H1 (cell line): ENCODE data around the gene RXRA. TPM values are rescaled to one million over a fixed set of nuclear protein-coding genes. Genes with fewer than 3 reads are reported as not detected.

ENCODE experiments used
- KDM1A ChIP-seq: fragments of 200-600, 300-600 bp; sonication (generic); IDR thresholded peaks from 2 replicates; pipeline ENCODE4 v1.7.1; 2016; ENCODE audit warnings: mild to moderate bottlenecking, low read length, borderline replicate concordance
- SP2 ChIP-seq: IDR thresholded peaks from 2 replicates; pipeline ENCODE4 v1.6.1; 2012; ENCODE audit warnings: mild to moderate bottlenecking, low read length, inconsistent platforms
- polyA plus RNA-seq, 7 experiments: library from polyadenylated mRNA; depleted of rRNA in 3 of 7; stranded (reverse) in 5 of 7; unstranded in 2 of 7; fragments of >200 nt in 5 of 7; fragments of 200-250 nt in 2 of 7; gene quantifications; 1 replicate in 5 of 7; 2 replicates in 1 of 7; 4 replicates in 1 of 7; pipeline versions ENCODE4 v1.2.1 to v1.2.3, GENCODE V29; 2011 to 2013; ENCODE audit warnings: missing spikeins in 2 of 7, mixed read lengths in 2 of 7
- total RNA-seq: library from RNA; stranded (reverse); fragmentation: NEBNext Ultra II Directional; extraction: Animal tissue kit (Norgen Biotek cat#: 25700); gene quantifications from 2 replicates; pipeline ENCODE4 v1.2.1, GENCODE V29; 2021
- TF ChIP-seq, protein P1 (sequence below): fragments of 300-600 bp; sonication (generic); IDR thresholded peaks from 2 replicates; pipeline ENCODE4 v1.7.1; 2012; ENCODE audit warnings: low read length, moderate library complexity, mild to moderate bottlenecking, inconsistent platforms; ENCODE audit not compliant: insufficient replicate concordance

The RXRA gene
- total and polyA plus RNA-seq, 2 of the 8 experiments (the other 6 are each of a cell fraction or from before 2014, with no cell fraction given): 9.8 to 29.4 TPM

DNA sequence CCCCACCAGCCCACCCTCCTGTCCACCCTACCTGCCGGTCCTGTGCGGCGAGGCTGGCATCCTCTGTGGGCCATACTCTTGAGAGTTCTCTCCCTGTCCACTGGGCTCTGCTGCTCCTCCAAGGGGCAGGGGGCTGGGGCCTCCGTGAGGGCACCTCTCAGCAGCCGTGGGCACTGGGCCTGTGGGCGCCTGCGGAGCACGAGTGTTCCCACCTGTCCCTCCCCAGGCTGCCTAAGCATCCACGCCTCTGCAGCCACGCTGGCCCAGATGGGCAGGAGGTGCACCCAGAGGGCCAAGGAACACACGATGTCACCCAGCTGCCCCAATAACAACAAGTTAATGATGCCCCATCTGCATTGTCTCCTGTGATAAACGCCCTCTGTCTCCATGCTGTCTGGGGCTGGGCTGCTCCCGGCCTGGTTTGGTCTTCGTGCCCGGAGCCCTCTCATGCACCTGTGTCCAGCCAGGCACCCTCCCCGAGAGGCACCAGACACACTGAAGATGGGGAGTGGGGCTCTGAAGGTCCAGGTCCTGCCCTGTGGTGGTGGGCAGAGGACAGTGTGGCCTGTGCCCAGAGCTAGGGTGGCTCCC lies 114.5 kb downstream of the RXRA start (continued):
- TF ChIP-seq, protein P1, sequence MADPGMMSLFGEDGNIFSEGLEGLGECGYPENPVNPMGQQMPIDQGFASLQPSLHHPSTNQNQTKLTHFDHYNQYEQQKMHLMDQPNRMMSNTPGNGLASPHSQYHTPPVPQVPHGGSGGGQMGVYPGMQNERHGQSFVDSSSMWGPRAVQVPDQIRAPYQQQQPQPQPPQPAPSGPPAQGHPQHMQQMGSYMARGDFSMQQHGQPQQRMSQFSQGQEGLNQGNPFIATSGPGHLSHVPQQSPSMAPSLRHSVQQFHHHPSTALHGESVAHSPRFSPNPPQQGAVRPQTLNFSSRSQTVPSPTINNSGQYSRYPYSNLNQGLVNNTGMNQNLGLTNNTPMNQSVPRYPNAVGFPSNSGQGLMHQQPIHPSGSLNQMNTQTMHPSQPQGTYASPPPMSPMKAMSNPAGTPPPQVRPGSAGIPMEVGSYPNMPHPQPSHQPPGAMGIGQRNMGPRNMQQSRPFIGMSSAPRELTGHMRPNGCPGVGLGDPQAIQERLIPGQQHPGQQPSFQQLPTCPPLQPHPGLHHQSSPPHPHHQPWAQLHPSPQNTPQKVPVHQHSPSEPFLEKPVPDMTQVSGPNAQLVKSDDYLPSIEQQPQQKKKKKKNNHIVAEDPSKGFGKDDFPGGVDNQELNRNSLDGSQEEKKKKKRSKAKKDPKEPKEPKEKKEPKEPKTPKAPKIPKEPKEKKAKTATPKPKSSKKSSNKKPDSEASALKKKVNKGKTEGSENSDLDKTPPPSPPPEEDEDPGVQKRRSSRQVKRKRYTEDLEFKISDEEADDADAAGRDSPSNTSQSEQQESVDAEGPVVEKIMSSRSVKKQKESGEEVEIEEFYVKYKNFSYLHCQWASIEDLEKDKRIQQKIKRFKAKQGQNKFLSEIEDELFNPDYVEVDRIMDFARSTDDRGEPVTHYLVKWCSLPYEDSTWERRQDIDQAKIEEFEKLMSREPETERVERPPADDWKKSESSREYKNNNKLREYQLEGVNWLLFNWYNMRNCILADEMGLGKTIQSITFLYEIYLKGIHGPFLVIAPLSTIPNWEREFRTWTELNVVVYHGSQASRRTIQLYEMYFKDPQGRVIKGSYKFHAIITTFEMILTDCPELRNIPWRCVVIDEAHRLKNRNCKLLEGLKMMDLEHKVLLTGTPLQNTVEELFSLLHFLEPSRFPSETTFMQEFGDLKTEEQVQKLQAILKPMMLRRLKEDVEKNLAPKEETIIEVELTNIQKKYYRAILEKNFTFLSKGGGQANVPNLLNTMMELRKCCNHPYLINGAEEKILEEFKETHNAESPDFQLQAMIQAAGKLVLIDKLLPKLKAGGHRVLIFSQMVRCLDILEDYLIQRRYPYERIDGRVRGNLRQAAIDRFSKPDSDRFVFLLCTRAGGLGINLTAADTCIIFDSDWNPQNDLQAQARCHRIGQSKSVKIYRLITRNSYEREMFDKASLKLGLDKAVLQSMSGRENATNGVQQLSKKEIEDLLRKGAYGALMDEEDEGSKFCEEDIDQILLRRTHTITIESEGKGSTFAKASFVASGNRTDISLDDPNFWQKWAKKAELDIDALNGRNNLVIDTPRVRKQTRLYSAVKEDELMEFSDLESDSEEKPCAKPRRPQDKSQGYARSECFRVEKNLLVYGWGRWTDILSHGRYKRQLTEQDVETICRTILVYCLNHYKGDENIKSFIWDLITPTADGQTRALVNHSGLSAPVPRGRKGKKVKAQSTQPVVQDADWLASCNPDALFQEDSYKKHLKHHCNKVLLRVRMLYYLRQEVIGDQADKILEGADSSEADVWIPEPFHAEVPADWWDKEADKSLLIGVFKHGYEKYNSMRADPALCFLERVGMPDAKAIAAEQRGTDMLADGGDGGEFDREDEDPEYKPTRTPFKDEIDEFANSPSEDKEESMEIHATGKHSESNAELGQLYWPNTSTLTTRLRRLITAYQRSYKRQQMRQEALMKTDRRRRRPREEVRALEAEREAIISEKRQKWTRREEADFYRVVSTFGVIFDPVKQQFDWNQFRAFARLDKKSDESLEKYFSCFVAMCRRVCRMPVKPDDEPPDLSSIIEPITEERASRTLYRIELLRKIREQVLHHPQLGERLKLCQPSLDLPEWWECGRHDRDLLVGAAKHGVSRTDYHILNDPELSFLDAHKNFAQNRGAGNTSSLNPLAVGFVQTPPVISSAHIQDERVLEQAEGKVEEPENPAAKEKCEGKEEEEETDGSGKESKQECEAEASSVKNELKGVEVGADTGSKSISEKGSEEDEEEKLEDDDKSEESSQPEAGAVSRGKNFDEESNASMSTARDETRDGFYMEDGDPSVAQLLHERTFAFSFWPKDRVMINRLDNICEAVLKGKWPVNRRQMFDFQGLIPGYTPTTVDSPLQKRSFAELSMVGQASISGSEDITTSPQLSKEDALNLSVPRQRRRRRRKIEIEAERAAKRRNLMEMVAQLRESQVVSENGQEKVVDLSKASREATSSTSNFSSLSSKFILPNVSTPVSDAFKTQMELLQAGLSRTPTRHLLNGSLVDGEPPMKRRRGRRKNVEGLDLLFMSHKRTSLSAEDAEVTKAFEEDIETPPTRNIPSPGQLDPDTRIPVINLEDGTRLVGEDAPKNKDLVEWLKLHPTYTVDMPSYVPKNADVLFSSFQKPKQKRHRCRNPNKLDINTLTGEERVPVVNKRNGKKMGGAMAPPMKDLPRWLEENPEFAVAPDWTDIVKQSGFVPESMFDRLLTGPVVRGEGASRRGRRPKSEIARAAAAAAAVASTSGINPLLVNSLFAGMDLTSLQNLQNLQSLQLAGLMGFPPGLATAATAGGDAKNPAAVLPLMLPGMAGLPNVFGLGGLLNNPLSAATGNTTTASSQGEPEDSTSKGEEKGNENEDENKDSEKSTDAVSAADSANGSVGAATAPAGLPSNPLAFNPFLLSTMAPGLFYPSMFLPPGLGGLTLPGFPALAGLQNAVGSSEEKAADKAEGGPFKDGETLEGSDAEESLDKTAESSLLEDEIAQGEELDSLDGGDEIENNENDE: no peak
- TF ChIP-seq SP2 (no peak), KDM1A (no peak)
